Urinary bladder (tissue), 4 donors: ENCODE data around the gene TMIGD3. TPM values are rescaled to one million over a fixed set of nuclear protein-coding genes. Genes with fewer than 3 reads are reported as not detected.

Experiments used
- DNase-seq: peaks from one replicate; pipeline ENCODE4 v3.0.0-alpha.2; 2015; ENCODE audit errors: extremely low spot score
- H3K27ac ChIP-seq: one replicate; pipeline ENCODE4 v1.5.1; 2013; ENCODE audit warnings: low read depth, mild to moderate bottlenecking, moderate library complexity
- H3K36me3 ChIP-seq: one replicate; pipeline ENCODE4 v1.6.1; 2013; ENCODE audit warnings: mild to moderate bottlenecking, moderate library complexity; ENCODE audit not compliant: insufficient read depth
- H3K4me1 ChIP-seq: one replicate; pipeline ENCODE4 v1.6.1; 2013; ENCODE audit warnings: mild to moderate bottlenecking, moderate library complexity; ENCODE audit not compliant: insufficient read depth
- H3K4me3 ChIP-seq: one replicate; pipeline ENCODE4 v1.5.1; 2013; ENCODE audit warnings: low read depth, low read length
- WGBS: extraction: QIAGEN DNeasy Blood & Tissue Kit; methylation state at CpG from one replicate; pipeline ENCODE4 v1.1.7; 2013; 5-methylcytosine and 5-hydroxymethylcytosine counted together
- polyA plus RNA-seq: library from polyadenylated mRNA; stranded (reverse); fragments of 200-250 nt; gene quantifications from one replicate; pipeline ENCODE4 v1.2.3, GENCODE V29; 2013
- total RNA-seq: library from RNA; depleted of rRNA; stranded (reverse); fragments of >200 nt; gene quantifications from one replicate; pipeline ENCODE4 v1.2.3, GENCODE V29; 2014
- donor health status: healthy with polysubstance abuse.
- donor health status: healthy.

Gene TMIGD3
- total and polyA plus RNA-seq, 2 donors: 0.74 to 5.0 TPM

GRCh38 chr1:111499026-111499785, 4.2 kb downstream of the TMIGD3 start:
- Histone ChIP-seq H3K27ac (no peak overlapping the region), H3K36me3 (no peaks in the 10 kb centered on the region), H3K4me3 (no peak overlapping the region), H3K4me1 (no peaks in the 10 kb centered on the region)
- 89% methylated on average over 5 of the region's 5 CpGs for WGBS
- DNase-seq: no peak

DNA sequence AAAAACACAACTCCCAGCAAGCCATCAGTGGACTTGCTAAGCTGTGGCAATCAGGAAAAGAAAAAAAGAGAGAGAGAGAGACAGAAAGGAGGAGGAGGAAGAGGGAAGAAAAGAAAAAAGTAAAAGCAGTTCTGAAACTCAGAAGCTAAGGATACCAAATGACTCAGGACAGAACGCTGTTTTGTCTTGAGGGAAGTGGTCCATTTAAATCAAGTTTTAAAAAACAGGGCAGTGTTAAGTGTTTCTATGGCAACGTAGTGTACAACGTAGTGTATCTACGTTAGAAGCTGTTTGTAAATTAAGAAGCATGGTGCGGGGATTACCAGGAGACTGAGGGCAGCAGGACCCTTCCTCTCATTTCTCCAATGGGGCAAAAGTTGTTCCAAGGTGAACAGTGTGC, 5.8 kb downstream of the TMIGD3 start:
- Histone ChIP-seq H3K4me3 (no peak overlapping the region), H3K27ac (no peak overlapping the region), H3K4me1 (no peaks in the 10 kb centered on the region), H3K36me3 (no peaks in the 10 kb centered on the region)
- 68% methylated on average over 5 of the region's 5 CpGs for WGBS
- no peak for DNase-seq

DNA sequence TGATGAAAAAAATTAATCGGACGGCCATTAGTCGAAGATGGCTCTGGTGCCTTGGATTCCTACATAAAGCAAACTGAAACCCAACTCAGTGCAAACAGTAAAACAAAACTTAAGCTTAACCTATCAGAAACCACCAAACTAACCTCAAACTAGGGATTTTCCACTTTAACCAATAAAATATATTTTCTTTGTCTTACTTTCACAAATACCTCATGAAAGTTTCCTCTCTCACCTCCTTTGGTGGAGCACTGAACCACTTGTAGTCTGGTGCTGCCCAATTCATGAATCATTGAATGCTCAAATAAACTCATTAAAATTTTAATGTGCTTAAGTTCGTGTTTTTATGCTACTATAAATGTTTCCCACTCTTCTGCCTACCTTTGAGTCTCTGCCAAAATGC, 7.0 kb downstream of the TMIGD3 start:
- Histone ChIP-seq H3K4me3 (no peak overlapping the region), H3K4me1 (no peaks in the 10 kb centered on the region), H3K36me3 (no peaks in the 10 kb centered on the region), H3K27ac (no peak overlapping the region)
- 83% methylated on average over 4 of the region's 4 CpGs for WGBS
- DNase-seq: no peak

DNA sequence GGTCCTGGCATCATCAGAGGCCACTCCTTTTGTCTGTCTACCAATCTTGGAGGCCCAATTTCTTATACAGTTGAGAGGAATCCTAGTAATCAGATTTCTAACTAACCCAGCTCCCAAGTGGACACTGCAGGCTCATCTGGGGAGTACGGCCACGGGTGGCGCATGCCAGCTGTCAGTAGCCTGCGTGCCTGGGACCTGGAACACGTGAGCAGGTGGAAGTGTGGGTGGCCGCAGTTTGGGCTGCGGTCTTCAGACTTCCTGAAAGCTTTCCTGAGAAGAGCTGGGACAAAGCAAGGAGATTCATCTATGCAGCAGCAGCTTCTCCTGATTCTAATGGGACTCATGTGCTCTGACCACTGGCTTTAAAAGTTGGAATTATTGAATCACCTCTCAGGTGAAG, 12.4 kb downstream of the TMIGD3 start:
- no peaks in the 10 kb centered on the region for H3K36me3 ChIP-seq
- WGBS: 89% methylated on average over 7 of the region's 7 CpGs
- DNase-seq: no peak
- H3K27ac ChIP-seq: no peak overlapping the region
- H3K4me1 ChIP-seq: no peaks in the 10 kb centered on the region
- H3K4me3 ChIP-seq: no peak overlapping the region

DNA sequence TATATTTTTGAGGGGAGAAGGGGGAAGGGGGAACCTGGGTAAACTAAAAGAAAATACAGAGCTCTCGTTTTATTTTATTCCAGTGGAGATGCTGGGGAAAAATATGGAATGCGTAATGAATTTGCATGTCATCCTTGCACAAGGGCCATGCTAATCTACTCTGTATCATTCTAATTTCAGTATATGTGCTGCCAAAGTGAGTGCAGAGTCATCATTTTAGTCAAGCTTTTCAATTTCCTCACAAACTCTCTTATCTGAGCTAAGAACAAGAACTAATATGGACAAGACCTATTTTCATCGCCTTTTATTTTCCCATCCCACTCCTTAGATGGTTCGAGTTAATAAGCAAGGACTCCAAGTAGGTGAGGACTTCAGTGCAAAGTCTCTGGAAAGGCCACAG, 13.2 kb downstream of the TMIGD3 start:
- H3K27ac ChIP-seq: no peak overlapping the region

GRCh38 chr1:111489604-111490003, 13.8 kb downstream of the TMIGD3 start:
- H3K4me3 ChIP-seq: no peak overlapping the region

More for the DNA sequence above, 13.2 kb downstream of the TMIGD3 start:
- WGBS: 89% methylated on average over 4 of the region's 4 CpGs
- H3K36me3 ChIP-seq: no peaks in the 10 kb centered on the region
- no peaks in the 10 kb centered on the region for H3K4me1 ChIP-seq
- H3K4me3 ChIP-seq: no peak overlapping the region
- no peak for DNase-seq

GRCh38 chr1:111488669-111489068, 14.8 kb downstream of the TMIGD3 start:
- no peak overlapping the region for H3K27ac ChIP-seq
- 93% methylated on average over 9 of the region's 9 CpGs for WGBS
- DNase-seq: no peak

More at GRCh38 chr1:111489604-111490003, 13.8 kb downstream of the TMIGD3 start:
- DNase-seq: no peak
- WGBS: 85% methylated on average over 4 of the region's 4 CpGs
- Histone ChIP-seq H3K27ac (no peak overlapping the region), H3K36me3 (no peaks in the 10 kb centered on the region), H3K4me1 (no peaks in the 10 kb centered on the region)

DNA sequence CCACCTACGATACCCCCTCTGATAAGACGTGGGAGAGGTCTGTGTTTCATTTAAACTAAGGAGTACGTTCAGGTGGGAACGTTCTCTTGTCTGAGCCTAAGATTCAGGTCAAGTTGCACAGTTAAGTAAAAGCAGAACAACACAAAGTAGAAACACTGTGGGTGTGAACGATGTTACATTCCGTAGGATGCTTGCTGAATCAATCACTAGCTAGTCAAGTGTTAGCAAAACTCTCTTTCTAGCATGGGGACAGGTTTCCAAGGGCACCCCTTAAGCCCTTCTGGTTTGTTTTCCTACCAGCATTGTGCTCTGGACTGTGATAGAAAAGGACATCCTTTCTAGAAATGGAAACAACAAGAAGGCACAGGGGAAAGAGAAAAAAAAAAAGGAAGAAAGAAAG, 16.3 kb downstream of the TMIGD3 start:
- Histone ChIP-seq H3K4me3 (no peak overlapping the region), H3K27ac (no peak overlapping the region), H3K36me3 (no peaks in the 10 kb centered on the region), H3K4me1 (no peaks in the 10 kb centered on the region)
- DNase-seq: no peak
- 87% methylated on average over 6 of the region's 6 CpGs for WGBS

More at GRCh38 chr1:111488669-111489068, 14.8 kb downstream of the TMIGD3 start:
- Histone ChIP-seq H3K4me1 (no peaks in the 10 kb centered on the region), H3K36me3 (no peaks in the 10 kb centered on the region), H3K4me3 (no peak overlapping the region)

DNA sequence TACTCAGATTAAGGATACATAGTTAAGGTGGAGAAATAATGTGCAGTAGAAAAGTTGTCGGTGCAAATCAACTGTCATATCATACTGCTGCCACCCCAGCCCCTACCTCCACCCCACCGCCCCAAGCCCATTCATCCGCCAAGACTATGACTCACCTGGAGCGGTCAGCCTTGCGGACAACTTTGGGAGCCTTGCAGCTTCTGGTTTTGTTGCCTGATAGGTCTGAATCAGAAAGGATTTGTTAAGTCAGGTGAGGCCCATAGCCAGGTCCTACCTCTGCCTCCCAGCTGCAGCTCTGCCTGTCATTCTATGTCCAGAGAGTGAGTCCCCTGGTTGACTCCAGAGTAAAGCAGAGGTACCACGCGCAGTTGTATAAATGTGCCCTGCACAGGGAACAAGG, 17.0 kb downstream of the TMIGD3 start:
- WGBS: 97% methylated on average over 7 of the region's 7 CpGs
- DNase-seq: no peak
- Histone ChIP-seq H3K4me1 (no peaks in the 10 kb centered on the region), H3K36me3 (no peaks in the 10 kb centered on the region), H3K27ac (no peak overlapping the region), H3K4me3 (no peak overlapping the region)

DNA sequence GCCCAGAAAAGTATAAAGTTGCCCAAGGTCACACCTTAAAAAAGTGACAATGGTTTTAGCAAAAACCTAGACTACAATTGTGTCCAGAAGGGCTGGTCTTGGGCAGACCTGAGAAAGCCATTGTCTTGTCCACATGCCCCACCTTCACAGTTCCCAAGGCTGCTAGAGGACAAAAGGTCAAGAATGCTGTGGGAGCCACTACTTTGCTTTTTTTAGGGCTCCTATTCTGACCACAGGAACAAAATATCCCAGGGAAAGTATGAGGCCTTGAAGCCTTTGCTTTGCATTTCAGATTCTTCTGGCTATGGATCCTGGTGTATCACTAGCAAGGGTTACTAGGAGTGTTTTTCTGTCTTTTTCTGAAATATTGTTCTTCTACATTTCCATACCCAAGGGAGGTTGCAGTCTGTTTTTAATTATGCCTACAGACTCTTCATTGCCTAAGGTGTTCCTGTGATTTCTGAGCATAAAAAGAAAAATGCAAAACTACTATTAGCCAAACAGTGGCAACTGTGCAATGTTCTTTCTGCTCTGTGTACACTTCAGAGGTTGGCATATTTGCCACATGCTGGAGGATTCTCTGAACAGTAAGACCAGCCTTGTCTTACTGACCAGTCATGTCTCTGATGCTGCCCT, 18.9 kb downstream of the TMIGD3 start:
- H3K4me3 ChIP-seq: no peak overlapping the region
- no peak for DNase-seq
- H3K4me1 ChIP-seq: no peaks in the 10 kb centered on the region
- H3K36me3 ChIP-seq: no peaks in the 10 kb centered on the region
- H3K27ac ChIP-seq: no peak overlapping the region

DNA sequence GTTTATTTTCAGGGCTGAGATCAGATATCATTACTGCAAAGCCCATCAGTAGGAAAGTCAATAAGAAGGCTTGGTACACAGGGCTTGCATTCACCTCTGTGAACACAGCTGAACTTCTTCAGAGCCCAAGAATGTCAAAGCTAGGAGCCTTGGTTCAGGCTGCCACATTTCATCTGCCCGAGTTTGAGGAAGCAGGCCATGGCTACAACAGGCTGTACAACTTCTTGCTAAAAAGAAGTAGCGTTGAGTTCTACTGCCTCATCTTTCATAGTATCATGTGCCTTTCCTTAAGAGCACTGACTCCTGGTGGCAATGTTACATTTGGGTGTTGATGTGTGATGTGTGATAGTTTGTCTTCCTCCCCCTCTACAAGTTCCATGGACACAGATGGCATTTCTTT, 19.6 kb downstream of the TMIGD3 start:
- 66% methylated on average over 2 of the region's 2 CpGs for WGBS
- DNase-seq: no peak

DNA sequence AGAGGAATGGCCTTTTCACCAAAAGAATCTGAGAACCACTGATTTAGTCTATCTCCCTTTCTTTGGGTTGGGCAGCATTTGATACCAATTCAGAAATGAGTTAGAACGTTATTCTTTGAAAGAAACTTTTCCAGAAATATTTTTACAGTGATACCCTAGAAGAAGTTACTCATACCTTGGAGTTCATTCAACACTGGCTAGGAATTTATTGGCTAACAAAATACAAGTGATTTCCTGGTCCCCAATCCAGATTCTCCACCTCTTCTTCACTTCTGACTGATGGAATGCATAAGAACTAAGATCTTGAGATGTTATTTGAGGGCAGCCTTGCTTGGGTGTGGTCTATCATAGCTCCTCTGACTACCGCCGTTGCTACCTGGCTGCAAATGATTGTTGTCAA, 20.3 kb downstream of the TMIGD3 start:
- Histone ChIP-seq H3K4me3 (no peak overlapping the region), H3K27ac (no peak overlapping the region), H3K4me1 (no peaks in the 10 kb centered on the region), H3K36me3 (no peaks in the 10 kb centered on the region)
- DNase-seq: no peak
- 61% methylated on average over 3 of the region's 3 CpGs for WGBS

More for the DNA sequence above, 19.6 kb downstream of the TMIGD3 start:
- Histone ChIP-seq H3K4me1 (no peaks in the 10 kb centered on the region), H3K4me3 (no peak overlapping the region), H3K27ac (no peak overlapping the region), H3K36me3 (no peaks in the 10 kb centered on the region)

- 25% methylated on average over 8 of the region's 8 CpGs for WGBS
- Histone ChIP-seq H3K4me1 (no peaks in the 10 kb centered on the region), H3K27ac (no peak overlapping the region), H3K36me3 (no peaks in the 10 kb centered on the region), H3K4me3 (no peak overlapping the region)
- peak; percentile 25 for DNase-seq
Observed at GRCh38 chr1:111481387-111482221, 21.8 kb downstream of the TMIGD3 start.

GRCh38 chr1:111480674-111481073, 22.8 kb downstream of the TMIGD3 start:
- Histone ChIP-seq H3K4me1 (no peaks in the 10 kb centered on the region), H3K36me3 (no peaks in the 10 kb centered on the region), H3K27ac (no peak overlapping the region), H3K4me3 (no peak overlapping the region)
- WGBS: 55% methylated on average over 1 of the region's 1 CpG
- DNase-seq: no peak
